C4-2B (cell line): ENCODE results near the gene STARD13.

Experiments used
- CTCF ChIP-seq: fragments of 450-650 bp; conservative IDR thresholded peaks from 2 replicates; pipeline ENCODE4 v1.5.1; 2017; ENCODE audit warnings: mild to moderate bottlenecking
- ZFX ChIP-seq: fragments of 450-650 bp; IDR thresholded peaks from 2 replicates; pipeline ENCODE4 v1.6.1; 2017

GRCh38 chr13:33283195-33283911 lies 2.2 kb downstream of the STARD13 start:
- TF ChIP-seq CTCF (no peak), ZFX (no peak)
